Testis (tissue), 2 donors: ENCODE data around the gene PTPN13.

Experiments
- POLR2A ChIP-seq: fragments of 450-650 bp; IDR thresholded peaks from one replicate; pipeline ENCODE4 v1.6.1; 2017; ENCODE audit warnings: antibody characterized with exemption, mild to moderate bottlenecking, moderate library complexity
- TF ChIP-seq, protein P1 (sequence below), 3 experiments: fragments of 450-650 bp in 2 of 3; fragments of 200-600 bp in 1 of 3; sonication (generic) in 1 of 3; IDR thresholded peaks; one replicate each; pipeline ENCODE4 v1.5.1; 2016 to 2019; ENCODE audit warnings: antibody characterized with exemption in 3 of 3, mild to moderate bottlenecking in 2 of 3, moderate library complexity in 1 of 3

- TF ChIP-seq, protein P1, sequence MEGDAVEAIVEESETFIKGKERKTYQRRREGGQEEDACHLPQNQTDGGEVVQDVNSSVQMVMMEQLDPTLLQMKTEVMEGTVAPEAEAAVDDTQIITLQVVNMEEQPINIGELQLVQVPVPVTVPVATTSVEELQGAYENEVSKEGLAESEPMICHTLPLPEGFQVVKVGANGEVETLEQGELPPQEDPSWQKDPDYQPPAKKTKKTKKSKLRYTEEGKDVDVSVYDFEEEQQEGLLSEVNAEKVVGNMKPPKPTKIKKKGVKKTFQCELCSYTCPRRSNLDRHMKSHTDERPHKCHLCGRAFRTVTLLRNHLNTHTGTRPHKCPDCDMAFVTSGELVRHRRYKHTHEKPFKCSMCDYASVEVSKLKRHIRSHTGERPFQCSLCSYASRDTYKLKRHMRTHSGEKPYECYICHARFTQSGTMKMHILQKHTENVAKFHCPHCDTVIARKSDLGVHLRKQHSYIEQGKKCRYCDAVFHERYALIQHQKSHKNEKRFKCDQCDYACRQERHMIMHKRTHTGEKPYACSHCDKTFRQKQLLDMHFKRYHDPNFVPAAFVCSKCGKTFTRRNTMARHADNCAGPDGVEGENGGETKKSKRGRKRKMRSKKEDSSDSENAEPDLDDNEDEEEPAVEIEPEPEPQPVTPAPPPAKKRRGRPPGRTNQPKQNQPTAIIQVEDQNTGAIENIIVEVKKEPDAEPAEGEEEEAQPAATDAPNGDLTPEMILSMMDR (IDR thresholded peaks at IDR 0.05) = no peak
- no peak for TF ChIP-seq POLR2A
Observed at GRCh38 chr4:86621435-86621834, 27.3 kb downstream of the PTPN13 start.
